Measurements from ENCODE around the gene MRPS18B. TPM values are rescaled to one million over a fixed set of nuclear protein-coding genes. Genes with fewer than 3 reads are reported as not detected.

The MRPS18B gene
- total RNA-seq, 3 donors from 2014 or later = 42.1 to 70.8 (median 52.4) TPM

DNA sequence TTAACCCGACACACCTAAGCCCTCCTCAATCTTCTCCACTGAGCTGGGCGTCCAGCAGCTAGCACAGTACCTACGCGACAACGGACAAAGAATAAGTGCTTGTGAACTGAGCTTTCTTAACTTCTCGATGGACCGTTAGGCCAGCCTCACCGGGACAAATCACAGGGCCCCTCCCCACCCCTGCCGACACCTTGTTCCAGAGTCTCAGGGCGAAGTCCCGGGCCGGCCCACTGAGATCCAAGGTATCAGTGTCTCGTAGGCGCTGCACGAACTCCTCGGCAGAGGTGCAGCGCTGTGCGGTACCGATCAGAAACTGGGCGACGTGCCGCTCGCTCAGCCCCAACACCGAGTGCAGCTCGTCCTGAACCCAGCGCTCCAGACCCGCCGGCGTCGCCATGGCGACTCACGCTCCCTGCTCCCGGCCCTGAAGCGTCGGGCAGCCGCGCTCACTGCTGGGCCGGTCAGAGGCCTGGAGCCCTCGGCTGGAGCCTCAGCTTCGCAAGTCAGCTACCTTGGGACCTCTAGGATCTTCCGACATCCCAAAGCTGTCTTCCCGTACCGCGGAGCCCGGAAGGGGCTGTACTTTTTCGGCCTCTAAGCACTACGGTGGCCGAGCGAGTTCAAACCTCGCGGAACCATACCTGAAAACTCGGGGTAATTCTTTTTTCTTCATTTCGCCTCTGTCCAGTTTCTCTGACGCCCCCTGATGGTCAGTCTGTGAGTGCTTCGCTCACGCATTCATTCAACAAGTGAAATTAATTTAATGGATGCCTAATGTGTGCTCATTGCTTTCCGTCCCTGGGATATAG is 55.0 kb downstream of the MRPS18B start, which contains the start of gene DHX16:
TSS of gene DHX16 (minus strand) at position 562 of the 809 bp plus-strand sequence. CDS start at position 397, 165 bp downstream.
- Histone ChIP-seq H3K36me3 (peaks cover 11% of the 10 kb centered on the region), H3K27me3 (no peaks in the 10 kb centered on the region)
- TF ChIP-seq POLR2A (IDR thresholded peaks at IDR 0.05) (peak; percentile 16), POLR2AphosphoS5 (IDR thresholded peaks at IDR 0.05) (peak; percentile 80 to 92 (median 85))
- TF ChIP-seq, protein P1, sequence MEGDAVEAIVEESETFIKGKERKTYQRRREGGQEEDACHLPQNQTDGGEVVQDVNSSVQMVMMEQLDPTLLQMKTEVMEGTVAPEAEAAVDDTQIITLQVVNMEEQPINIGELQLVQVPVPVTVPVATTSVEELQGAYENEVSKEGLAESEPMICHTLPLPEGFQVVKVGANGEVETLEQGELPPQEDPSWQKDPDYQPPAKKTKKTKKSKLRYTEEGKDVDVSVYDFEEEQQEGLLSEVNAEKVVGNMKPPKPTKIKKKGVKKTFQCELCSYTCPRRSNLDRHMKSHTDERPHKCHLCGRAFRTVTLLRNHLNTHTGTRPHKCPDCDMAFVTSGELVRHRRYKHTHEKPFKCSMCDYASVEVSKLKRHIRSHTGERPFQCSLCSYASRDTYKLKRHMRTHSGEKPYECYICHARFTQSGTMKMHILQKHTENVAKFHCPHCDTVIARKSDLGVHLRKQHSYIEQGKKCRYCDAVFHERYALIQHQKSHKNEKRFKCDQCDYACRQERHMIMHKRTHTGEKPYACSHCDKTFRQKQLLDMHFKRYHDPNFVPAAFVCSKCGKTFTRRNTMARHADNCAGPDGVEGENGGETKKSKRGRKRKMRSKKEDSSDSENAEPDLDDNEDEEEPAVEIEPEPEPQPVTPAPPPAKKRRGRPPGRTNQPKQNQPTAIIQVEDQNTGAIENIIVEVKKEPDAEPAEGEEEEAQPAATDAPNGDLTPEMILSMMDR (IDR thresholded peaks at IDR 0.05) = peak; percentile 78 to 85 (median 81)

More for the DNA sequence above, 55.0 kb downstream of the MRPS18B start, which contains the start of gene DHX16:
- Histone ChIP-seq H3K4me3 (peak within 1 kb of the TSS; percentile 76 to 95 (median 77)), H3K27ac (peak within 1 kb of the TSS; percentile 81 to 84), H3K9me3 (no peaks in the 10 kb centered on the region), H3K4me1 (peaks cover 0 to 11% of the 10 kb centered on the region in 2 donors)
- DNase-seq (ENCODE audit: low spot score in 2 of 2) = peak; percentile 91 to 92
- intact Hi-C loops (cut with DNase I; ENCODE audit: low total_unique reads) = loop anchor here (10.0 kb wide), 1 partner anchor 188 kb away; the partner anchor contains the start of gene HLA-E

Other genes starting within 250 kb of the MRPS18B start
- 100 to 1,000 TPM; 420 to 803 (median 575) TPM for gene HLA-E, start 128.3 kb upstream of the MRPS18B start, total RNA-seq
- 10 to 100 TPM; 39.7 to 51.2 (median 47.5) TPM for gene GNL1, start 61.4 kb upstream of the MRPS18B start, total RNA-seq
- gene PRR3, start 60.5 kb upstream of the MRPS18B start, total RNA-seq = 10 to 100 TPM in 2 of 3 donors, 1 to 10 TPM in 1; 9.0 to 28.4 (median 12.1) TPM
- gene ABCF1, start 46.4 kb upstream of the MRPS18B start, total RNA-seq = 10 to 100 TPM; 41.0 to 55.2 (median 51.5) TPM
- 10 to 100 TPM; 17.3 to 51.1 (median 26.5) TPM for gene PPP1R10, start 597 bp upstream of the MRPS18B start, total RNA-seq
- gene ATAT1, start 9.0 kb downstream of the MRPS18B start, total RNA-seq = 10 to 100 TPM in 1 of 3 donors, 1 to 10 TPM in 2; 5.3 to 10.5 (median 8.8) TPM
- 10 to 100 TPM in 2 of 3 donors, 1 to 10 TPM in 1; 9.6 to 19.0 (median 16.1) TPM for gene C6orf136, start 29.3 kb downstream of the MRPS18B start, total RNA-seq
- 10 to 100 TPM; 23.5 to 35.3 (median 26.2) TPM for gene DHX16, start 55.2 kb downstream of the MRPS18B start, total RNA-seq
- gene PPP1R18, start 68.8 kb downstream of the MRPS18B start, total RNA-seq = 10 to 100 TPM; 18.3 to 41.6 (median 20.0) TPM
- 1 to 10 TPM; 1.8 to 4.0 (median 2.3) TPM for gene NRM, start 73.1 kb downstream of the MRPS18B start, total RNA-seq
- 10 to 100 TPM in 2 of 3 donors, 1 to 10 TPM in 1; 8.5 to 14.9 (median 13.4) TPM for gene MDC1, start 99.4 kb downstream of the MRPS18B start, total RNA-seq
- gene TUBB, start 102.5 kb downstream of the MRPS18B start, total RNA-seq = 100 to 1,000 TPM; 189 to 269 (median 212) TPM
- gene FLOT1, start 124.8 kb downstream of the MRPS18B start, total RNA-seq = 100 to 1,000 TPM in 2 of 3 donors, 10 to 100 TPM in 1; 80.5 to 171 (median 142) TPM
- gene IER3, start 126.7 kb downstream of the MRPS18B start, total RNA-seq = 10 to 100 TPM in 2 of 3 donors, 1 to 10 TPM in 1; 7.7 to 64.1 (median 20.0) TPM